ENCODE measurements around the gene RACGAP1. TPM values are rescaled to one million over a fixed set of nuclear protein-coding genes. Genes with fewer than 3 reads are reported as not detected.

RACGAP1 gene
- total RNA-seq, 1 experiment from 2014 or later: 147 TPM

DNA sequence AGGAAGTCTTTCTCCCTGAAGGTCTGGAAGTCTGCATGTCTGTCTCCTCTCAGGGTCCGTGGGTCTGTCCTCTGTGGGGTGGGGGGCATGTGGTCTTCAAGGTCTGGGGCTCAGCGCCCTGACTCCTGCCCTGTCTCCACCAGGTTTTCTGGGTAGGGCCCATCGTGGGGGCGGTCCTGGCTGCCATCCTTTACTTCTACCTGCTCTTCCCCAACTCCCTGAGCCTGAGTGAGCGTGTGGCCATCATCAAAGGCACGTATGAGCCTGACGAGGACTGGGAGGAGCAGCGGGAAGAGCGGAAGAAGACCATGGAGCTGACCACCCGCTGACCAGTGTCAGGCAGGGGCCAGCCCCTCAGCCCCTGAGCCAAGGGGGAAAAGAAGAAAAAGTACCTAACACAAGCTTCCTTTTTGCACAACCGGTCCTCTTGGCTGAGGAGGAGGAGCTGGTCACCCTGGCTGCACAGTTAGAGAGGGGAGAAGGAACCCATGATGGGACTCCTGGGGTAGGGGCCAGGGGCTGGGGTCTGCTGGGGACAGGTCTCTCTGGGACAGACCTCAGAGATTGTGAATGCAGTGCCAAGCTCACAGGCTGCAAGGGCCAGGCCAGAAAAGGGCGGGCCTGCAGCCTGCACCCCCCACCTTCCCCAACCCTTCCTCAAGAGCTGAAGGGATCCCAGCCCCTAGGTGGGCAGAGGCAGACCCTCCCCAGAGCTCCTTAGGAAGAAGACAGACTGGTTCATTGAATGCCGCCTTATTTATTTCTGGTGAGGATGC, 60.3 kb downstream of the RACGAP1 start:
- intact Hi-C loops (cut with micrococcal nuclease; ENCODE audit: unreplicated experiment): loop anchor here (5.0 kb wide), 1 partner anchor 92 kb away; the partner anchor contains the start of gene ASIC1
- no peak for ATAC-seq
- no peaks in the 10 kb centered on the region for H3K27me3 ChIP-seq (ENCODE audit: control insufficient read depth, insufficient read depth, low read length)
- H3K36me3 ChIP-seq (ENCODE audit: control insufficient read depth, insufficient read depth, low read length): no peaks in the 10 kb centered on the region
- in situ Hi-C loops (cut with HindIII; ENCODE audit: low pct_unique_long_range_greater_than_20kb, low sequenced_read_pairs): no loop called here
- DNase-seq (ENCODE audit: low read depth, low spot score): no peak
- POLR2A ChIA-PET: no interaction called here
- CTCF ChIA-PET: interaction anchor here (0.5 kb wide), 1 partner anchor 125 kb away, joined by 6 read pairs; no protein-coding TSS in a partner anchor
- TF ChIP-seq, protein P1, sequence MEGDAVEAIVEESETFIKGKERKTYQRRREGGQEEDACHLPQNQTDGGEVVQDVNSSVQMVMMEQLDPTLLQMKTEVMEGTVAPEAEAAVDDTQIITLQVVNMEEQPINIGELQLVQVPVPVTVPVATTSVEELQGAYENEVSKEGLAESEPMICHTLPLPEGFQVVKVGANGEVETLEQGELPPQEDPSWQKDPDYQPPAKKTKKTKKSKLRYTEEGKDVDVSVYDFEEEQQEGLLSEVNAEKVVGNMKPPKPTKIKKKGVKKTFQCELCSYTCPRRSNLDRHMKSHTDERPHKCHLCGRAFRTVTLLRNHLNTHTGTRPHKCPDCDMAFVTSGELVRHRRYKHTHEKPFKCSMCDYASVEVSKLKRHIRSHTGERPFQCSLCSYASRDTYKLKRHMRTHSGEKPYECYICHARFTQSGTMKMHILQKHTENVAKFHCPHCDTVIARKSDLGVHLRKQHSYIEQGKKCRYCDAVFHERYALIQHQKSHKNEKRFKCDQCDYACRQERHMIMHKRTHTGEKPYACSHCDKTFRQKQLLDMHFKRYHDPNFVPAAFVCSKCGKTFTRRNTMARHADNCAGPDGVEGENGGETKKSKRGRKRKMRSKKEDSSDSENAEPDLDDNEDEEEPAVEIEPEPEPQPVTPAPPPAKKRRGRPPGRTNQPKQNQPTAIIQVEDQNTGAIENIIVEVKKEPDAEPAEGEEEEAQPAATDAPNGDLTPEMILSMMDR (IDR thresholded peaks at IDR 0.05): no peak
- TF ChIP-seq, protein P2, sequence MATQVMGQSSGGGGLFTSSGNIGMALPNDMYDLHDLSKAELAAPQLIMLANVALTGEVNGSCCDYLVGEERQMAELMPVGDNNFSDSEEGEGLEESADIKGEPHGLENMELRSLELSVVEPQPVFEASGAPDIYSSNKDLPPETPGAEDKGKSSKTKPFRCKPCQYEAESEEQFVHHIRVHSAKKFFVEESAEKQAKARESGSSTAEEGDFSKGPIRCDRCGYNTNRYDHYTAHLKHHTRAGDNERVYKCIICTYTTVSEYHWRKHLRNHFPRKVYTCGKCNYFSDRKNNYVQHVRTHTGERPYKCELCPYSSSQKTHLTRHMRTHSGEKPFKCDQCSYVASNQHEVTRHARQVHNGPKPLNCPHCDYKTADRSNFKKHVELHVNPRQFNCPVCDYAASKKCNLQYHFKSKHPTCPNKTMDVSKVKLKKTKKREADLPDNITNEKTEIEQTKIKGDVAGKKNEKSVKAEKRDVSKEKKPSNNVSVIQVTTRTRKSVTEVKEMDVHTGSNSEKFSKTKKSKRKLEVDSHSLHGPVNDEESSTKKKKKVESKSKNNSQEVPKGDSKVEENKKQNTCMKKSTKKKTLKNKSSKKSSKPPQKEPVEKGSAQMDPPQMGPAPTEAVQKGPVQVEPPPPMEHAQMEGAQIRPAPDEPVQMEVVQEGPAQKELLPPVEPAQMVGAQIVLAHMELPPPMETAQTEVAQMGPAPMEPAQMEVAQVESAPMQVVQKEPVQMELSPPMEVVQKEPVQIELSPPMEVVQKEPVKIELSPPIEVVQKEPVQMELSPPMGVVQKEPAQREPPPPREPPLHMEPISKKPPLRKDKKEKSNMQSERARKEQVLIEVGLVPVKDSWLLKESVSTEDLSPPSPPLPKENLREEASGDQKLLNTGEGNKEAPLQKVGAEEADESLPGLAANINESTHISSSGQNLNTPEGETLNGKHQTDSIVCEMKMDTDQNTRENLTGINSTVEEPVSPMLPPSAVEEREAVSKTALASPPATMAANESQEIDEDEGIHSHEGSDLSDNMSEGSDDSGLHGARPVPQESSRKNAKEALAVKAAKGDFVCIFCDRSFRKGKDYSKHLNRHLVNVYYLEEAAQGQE (IDR thresholded peaks at IDR 0.05; ENCODE audit: insufficient read depth in 1 of 2, low read depth in 2 of 2, low read length in 1 of 2): no peak
- TF ChIP-seq SIN3A (IDR thresholded peaks at IDR 0.05; ENCODE audit: borderline replicate concordance, insufficient read depth, low read depth, low read length): no peak
- TF ChIP-seq POLR2AphosphoS5 (IDR thresholded peaks at IDR 0.05; ENCODE audit: low read depth, low read length): no peak
- TF ChIP-seq TCF7L2 (IDR thresholded peaks at IDR 0.05; ENCODE audit: low read depth, low read length): no peak
- no peak overlapping the region for H3K27ac ChIP-seq (ENCODE audit: low read length)
- H3K4me1 ChIP-seq (ENCODE audit: control insufficient read depth, insufficient read depth, low read length): peaks cover 23% of the 10 kb centered on the region
- no peaks in the 10 kb centered on the region for H3K9me3 ChIP-seq (ENCODE audit: control insufficient read depth, insufficient read depth, low read depth, low read length)
- no peak overlapping the region for H3K4me3 ChIP-seq (ENCODE audit: low read depth in 2 of 2, low read length in 2 of 2)
- BruUV-seq (replicated peaks): no TSS peak

DNA sequence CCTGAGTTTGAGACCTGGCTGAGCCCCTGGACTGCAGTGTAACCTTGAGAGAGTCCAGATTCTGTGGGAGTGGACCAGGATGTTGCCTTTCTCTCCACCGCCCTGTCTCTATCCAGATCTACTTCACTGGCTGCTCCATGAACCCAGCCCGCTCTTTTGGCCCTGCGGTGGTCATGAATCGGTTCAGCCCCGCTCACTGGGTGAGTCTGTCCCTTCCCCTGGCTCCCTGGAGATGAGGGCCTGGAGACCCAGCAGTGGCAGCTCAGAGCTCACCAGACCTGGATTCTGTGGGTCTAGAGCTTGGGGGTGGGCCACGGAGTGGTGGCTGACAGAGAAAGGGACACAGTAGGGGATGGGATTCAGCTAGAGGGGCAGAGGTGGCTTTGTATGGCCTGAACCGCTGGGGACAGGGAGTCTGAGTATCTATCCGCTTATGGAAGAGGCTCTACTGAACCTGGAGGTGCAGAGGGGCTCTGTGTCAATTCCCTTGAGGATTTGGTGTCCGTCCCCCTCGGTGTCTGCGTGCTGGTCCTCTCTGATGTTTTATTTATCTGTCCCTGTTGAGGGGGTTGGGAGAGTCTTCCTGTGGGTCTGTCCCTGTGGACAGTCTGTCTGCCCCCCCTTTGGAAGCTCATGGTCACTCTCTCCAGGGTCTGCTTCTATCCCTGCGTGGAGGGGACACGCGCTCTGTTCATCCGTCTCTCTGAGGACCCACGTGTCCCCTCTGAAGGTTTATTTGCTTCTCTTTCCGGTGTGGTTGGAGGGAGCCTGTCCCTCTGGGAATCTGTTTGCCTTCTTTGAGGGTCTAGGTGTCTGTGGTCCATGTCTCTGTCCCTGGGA, 61.1 kb downstream of the RACGAP1 start:
- no TSS peak for BruUV-seq (replicated peaks)
- CTCF ChIA-PET: interaction anchor here (1.2 kb wide), 1 partner anchor 19 kb away, joined by 4 read pairs; no protein-coding TSS in a partner anchor
- Histone ChIP-seq H3K27me3 (ENCODE audit: control insufficient read depth, insufficient read depth, low read length) (no peaks in the 10 kb centered on the region), H3K4me3 (ENCODE audit: low read depth in 2 of 2, low read length in 2 of 2) (no peak overlapping the region), H3K4me1 (ENCODE audit: control insufficient read depth, insufficient read depth, low read length) (peaks cover 31% of the 10 kb centered on the region), H3K27ac (ENCODE audit: low read length) (peak overlapping the region; percentile 21; the same call in 1 of the 2 replicates), H3K9me3 (ENCODE audit: control insufficient read depth, insufficient read depth, low read depth, low read length) (no peaks in the 10 kb centered on the region), H3K36me3 (ENCODE audit: control insufficient read depth, insufficient read depth, low read length) (no peaks in the 10 kb centered on the region)
- POLR2A ChIA-PET: no interaction called here
- ATAC-seq (no peak), DNase-seq (ENCODE audit: low read depth, low spot score) (no peak)
- intact Hi-C loops (cut with micrococcal nuclease; ENCODE audit: unreplicated experiment) (no loop called here), in situ Hi-C loops (cut with HindIII; ENCODE audit: low pct_unique_long_range_greater_than_20kb, low sequenced_read_pairs) (no loop called here)
- TF ChIP-seq, protein P1 (IDR thresholded peaks at IDR 0.05): no peak
- no peak for TF ChIP-seq SIN3A (IDR thresholded peaks at IDR 0.05; ENCODE audit: borderline replicate concordance, insufficient read depth, low read depth, low read length)
- no peak for TF ChIP-seq TCF7L2 (IDR thresholded peaks at IDR 0.05; ENCODE audit: low read depth, low read length)
- TF ChIP-seq, protein P2 (IDR thresholded peaks at IDR 0.05; ENCODE audit: insufficient read depth in 1 of 2, low read depth in 2 of 2, low read length in 1 of 2): no peak
- TF ChIP-seq POLR2AphosphoS5 (IDR thresholded peaks at IDR 0.05; ENCODE audit: low read depth, low read length): no peak
